HG02938 (cell line): ENCODE results near the gene NKAIN2.

Source experiments
- ATAC-seq: cut with Tn5 transposase; IDR thresholded peaks from one replicate; pipeline ENCODE4 v1.9.1; 2021; ENCODE audit warnings: mild to moderate bottlenecking, moderate library complexity; ENCODE audit not compliant: unreplicated experiment

The NKAIN2 gene

DNA sequence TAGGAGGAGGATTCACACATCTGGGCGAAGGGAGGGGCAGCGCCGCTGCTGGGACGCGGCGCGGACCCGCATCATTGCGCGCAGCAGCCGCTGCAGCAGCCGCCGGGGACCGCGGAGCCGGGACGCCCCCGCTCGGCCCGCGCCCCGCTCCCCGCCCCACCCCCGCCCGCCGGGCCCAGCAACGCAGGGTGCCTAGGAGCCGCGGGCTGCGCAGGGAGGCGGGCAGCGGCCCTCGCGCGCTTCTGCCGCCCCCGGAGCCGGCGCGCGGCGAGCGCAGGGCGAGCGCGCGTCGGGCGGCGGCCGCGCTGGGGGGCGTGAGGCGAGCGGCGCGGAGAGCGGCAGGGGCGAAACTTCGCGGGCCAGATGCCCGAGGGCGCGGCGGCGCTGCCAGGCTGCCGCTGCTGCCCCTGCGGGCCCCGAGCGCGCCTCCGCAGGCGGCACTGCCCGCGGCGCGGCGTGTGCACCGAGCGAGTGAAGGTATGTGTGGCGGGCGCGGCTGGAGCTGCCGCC is at the start of gene NKAIN2:
Gene NKAIN2, plus strand, starts transcription at position 362 of the 510 bp plus-strand sequence.
- peak; percentile 24 for ATAC-seq

DNA sequence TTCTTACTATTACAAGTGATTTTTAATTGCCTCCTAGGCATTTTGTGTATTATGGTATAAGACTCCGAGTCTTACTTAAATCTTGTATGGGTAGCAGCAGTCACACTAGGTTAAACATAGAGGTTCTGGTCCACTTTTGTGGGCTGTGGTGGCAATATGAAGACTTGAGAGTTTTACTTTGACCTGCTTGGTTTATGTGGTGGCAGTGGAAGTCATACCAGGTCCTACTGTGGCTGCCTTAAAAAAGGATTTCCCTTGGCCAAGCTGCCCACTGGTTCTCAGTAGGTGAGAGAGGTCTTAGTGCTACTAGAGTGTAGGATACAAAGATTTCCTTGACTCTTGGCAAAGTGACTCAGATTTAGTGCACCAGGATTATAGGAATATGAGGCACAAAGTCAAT is 44.2 kb upstream of the NKAIN2 start:
- ATAC-seq: no peak

DNA sequence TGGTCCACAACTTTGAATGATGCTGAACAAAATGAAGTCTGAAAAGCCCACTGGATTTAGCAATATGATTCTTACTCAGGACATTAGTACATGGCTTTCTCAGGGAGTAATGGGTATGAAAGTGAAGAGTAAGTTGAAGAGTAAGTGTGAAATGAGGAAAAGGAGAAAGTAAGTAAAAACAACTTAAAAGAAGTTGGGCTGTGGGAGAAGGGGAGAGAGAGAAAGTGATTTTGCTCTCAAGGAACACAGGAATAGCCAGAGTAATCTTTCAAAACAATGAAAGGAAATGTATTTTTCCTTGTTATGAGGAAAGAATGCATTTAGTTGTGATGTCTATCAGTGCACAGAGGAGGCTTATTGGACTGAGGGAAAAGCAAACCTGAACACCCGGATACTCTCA is 39.8 kb upstream of the NKAIN2 start:
- no peak for ATAC-seq

GRCh38 chr6:123764722-123765121 is 38.9 kb upstream of the NKAIN2 start:
- no peak for ATAC-seq

GRCh38 chr6:123768921-123769320 is 34.7 kb upstream of the NKAIN2 start:
- no peak for ATAC-seq

DNA sequence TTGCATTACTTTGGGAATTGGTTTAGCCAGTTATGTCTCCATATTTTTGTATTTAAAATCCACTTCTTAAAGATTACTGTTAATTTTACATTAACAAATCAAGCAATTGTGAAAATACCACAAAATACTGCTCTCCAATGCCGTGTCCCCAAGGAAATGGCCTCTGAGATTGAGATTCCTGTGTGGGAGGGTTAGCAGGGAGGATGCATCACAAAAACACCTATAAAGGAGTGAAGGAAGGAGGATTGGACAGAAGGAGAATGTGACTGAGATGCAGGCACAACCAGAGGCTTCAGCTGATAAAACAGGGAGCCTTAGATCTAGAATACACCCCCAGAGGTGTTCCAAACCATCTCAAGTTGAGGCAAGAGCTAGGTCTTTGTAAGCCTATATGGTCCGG is 34.2 kb upstream of the NKAIN2 start:
- ATAC-seq: no peak

GRCh38 chr6:123770247-123770949 is 33.3 kb upstream of the NKAIN2 start:
- ATAC-seq: peak; percentile 73

- no peak for ATAC-seq
Measured at GRCh38 chr6:123771126-123771525, 32.5 kb upstream of the NKAIN2 start.

DNA sequence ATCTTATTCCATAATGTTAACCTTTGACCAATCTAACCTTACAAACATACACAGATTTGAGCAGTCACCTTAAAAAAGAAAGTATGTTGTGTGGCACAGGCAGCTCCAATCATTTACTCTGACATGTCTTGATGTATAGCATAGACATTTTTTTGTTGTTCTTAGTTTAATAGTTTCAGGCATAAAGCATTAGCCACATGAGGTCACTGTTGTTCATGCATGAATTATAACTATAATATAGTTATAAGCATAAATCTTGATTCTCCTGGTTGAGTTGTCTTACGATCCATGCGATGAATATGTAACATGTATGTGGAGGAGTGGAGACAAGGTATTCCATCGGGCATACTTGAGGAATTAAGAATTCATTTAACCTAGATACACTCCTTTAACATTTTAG is 26.1 kb upstream of the NKAIN2 start:
- no peak for ATAC-seq

DNA sequence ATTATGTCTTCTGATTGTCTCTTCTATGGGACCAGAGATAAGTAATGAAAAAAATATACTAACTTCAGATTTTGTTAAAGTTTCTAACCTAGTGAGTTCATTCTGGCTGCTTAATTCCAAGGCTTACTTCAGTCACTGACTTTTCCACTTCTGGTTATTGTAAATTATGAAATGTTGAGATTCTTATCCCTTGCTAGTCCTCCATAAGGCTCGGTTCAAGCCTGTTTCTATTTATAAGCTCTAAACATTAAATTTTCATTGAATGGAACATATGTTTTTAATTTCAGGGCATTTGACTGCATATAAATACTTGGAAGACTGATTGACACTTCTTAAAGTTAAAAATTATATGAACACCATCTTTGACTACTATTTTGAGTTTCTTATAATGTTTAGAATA is 23.6 kb upstream of the NKAIN2 start:
- no peak for ATAC-seq

DNA sequence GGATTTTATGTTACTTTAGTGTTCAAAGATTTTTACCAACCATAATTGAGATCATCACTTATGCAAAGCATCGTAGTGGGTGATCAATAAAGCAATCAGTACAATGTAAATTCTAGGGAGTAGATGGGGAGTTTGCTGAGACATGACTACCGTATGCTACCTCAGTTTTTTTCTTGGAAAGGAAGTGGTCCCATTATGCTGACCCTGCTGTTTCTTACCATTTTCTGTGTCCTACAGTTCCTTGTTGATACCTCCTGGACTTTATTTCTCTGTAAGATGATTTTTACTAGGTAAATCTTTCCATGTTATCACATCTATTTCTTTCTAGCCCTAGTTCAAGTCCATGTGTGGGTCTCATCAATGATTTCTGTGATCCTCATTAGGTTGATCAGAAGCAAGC is 19.3 kb upstream of the NKAIN2 start:
- ATAC-seq: no peak

GRCh38 chr6:123785039-123785438 is 18.6 kb upstream of the NKAIN2 start:
- no peak for ATAC-seq

GRCh38 chr6:123788319-123788718 is 15.3 kb upstream of the NKAIN2 start:
- peak; percentile 57 for ATAC-seq

DNA sequence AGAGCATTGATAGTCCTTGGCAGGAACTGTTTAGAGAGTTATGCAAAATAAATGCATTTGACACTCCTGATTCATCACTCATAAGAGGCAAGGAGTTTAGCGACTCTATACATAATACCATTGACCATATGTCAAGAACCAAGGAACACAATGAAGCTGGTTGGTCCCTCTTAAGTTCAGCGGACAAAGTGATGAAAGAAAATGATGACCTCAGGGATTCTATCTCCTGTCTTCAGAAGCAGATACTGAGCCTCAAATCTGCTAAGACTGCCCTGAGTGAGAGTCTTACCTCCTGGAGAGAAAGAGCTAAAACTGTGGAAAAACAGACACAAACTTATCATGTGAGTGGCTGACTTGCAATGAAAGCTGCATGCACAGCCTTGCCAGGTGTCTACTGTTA is 9.5 kb upstream of the NKAIN2 start:
- no peak for ATAC-seq

DNA sequence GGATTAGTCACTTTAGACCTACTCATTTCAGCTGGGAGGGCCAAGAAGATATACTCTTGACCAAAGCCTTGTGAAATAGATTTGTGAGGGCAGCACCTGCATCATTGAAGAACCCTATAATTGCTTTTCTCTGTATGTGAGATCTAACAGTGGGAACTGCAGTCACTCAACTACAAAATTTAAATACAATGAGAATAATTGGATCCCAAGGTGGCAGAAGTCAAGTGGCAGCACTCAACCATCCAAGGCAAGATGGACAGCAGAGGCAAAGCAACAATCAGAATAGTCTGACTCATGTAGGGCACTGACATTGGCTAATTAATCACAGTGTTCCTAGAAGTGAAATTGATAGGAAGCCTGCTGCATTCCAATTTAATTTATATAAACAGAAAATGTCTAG is 8.9 kb upstream of the NKAIN2 start:
- ATAC-seq: no peak

DNA sequence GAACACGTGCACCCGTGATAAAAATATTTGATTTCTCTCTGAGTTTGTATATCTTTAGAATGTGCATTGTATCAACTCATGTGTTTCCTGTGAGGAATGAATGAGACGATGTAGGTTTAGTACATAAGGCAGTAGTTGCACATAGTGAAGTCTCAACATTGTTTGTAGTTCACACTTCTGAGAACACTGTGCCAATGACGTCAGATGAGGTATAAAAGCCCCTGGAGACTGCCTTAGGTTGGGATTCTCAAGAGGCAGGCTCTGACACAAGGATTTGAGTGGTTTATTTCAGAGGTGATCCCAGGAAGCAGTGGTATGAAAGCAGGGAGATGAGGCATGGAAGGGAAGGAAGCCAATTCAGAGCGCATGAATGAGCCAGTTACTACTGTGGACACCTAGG is 2.6 kb upstream of the NKAIN2 start:
- ATAC-seq: no peak

GRCh38 chr6:123802351-123802696 is 1.3 kb upstream of the NKAIN2 start:
- peak; percentile 10 for ATAC-seq

- peak; percentile 97 for ATAC-seq
Measured at GRCh38 chr6:123802697-123803503, 765 bp upstream of the NKAIN2 start.

- ATAC-seq: no peak
Measured at GRCh38 chr6:123804014-123804786, 535 bp downstream of the NKAIN2 start.

DNA sequence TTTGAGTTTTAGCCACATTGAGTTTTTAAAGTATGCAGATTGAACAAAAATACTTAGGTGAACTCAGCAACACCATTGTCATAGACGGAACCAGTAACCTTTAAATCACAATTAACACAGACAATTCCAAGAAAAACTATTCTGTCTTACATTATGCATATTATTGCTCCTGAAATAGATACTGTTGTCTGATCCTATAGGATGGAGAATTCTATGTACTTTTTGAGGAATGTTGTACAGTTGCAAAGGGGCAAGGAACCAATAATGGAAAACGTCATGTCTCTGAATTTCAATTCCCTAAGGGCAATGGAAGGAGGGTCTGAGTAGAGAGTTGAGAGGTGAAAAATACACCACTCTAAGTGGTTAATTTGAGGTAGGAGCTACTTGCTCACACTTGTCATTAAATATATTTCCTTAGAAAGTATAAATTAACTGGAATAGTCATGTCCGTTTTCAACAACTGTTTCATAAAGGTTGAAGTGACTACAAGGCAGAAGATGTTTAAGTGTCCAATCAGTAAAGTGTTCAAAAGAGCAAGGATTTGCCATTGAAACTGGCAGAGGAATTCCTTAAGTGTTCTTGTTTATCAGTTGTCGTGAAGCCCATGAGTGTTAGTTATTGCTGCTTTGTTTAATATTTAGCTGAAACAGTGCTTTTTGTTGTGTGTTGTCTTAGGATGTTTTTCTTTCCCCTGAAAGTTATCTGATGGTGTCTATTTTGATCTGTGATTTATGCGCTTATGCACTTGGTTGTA is 1.3 kb downstream of the NKAIN2 start:
- ATAC-seq: no peak

GRCh38 chr6:123805921-123806320 is 2.3 kb downstream of the NKAIN2 start:
- no peak for ATAC-seq
